Gastrocnemius medialis (tissue), 4 donors: ENCODE results near the gene BUB1B. TPM values are rescaled to one million over a fixed set of nuclear protein-coding genes. Genes with fewer than 3 reads are reported as not detected.

ENCODE experiments used
- ATAC-seq, 2 donors: fragments of 150-250 bp; one replicate each; pipeline ENCODE4 v1.9.1; 2016
- DNase-seq, 2 donors: peaks; one replicate each; pipeline ENCODE4 v3.0.0-alpha.2; 2019
- H3K27ac ChIP-seq, 4 donors: fragments of 200-600 bp; sonication (generic); 1 replicate in 1 of 4; 2 replicates in 3 of 4; pipeline ENCODE4 v1.5.1; 2016 to 2018; ENCODE audit warnings: mild to moderate bottlenecking in 2 of 4, moderate library complexity in 1 of 4
- H3K27me3 ChIP-seq, 3 donors: fragments of 200-600 bp; sonication (generic) in 2 of 3; 1 replicate in 1 of 3; 2 replicates in 2 of 3; pipeline versions ENCODE4 v1.5.1 to v1.6.0; 2016 to 2019; ENCODE audit warnings: mild to moderate bottlenecking in 1 of 3, moderate library complexity in 1 of 3
- H3K36me3 ChIP-seq, 2 donors: fragments of 200-600 bp; sonication (generic) in 1 of 2; one replicate each; pipeline ENCODE4 v1.5.1; 2017 to 2018
- H3K4me1 ChIP-seq, 2 donors: fragments of 200-600 bp; sonication (generic) in 1 of 2; one replicate each; pipeline ENCODE4 v1.5.1; 2016 to 2017; ENCODE audit warnings: mild to moderate bottlenecking in 2 of 2
- H3K4me3 ChIP-seq, 4 donors: fragments of 200-600 bp; sonication (generic) in 3 of 4; 1 replicate in 1 of 4; 2 replicates in 3 of 4; pipeline ENCODE4 v1.5.1; 2016 to 2019; ENCODE audit warnings: mild to moderate bottlenecking in 2 of 4
- H3K9me3 ChIP-seq, 3 donors: fragments of 200-600 bp; sonication (generic) in 2 of 3; 1 replicate in 1 of 3; 2 replicates in 2 of 3; pipeline ENCODE4 v1.5.1; 2016 to 2019
- CTCF ChIP-seq, 5 experiments: fragments of 450-650 bp in 3 of 5; fragments of 200-600 bp in 2 of 5; sonication (generic) in 2 of 5; IDR thresholded peaks in 4 of 5; conservative IDR thresholded peaks in 1 of 5; 1 replicate in 4 of 5; 2 replicates in 1 of 5; pipeline ENCODE4 v1.5.1; 2016 to 2019; ENCODE audit warnings: antibody characterized with exemption in 5 of 5, mild to moderate bottlenecking in 3 of 5, moderate library complexity in 3 of 5
- POLR2A ChIP-seq, 2 donors: fragments of 450-650 bp; IDR thresholded peaks; one replicate each; pipeline ENCODE4 v1.6.1; 2017; ENCODE audit warnings: antibody characterized with exemption in 2 of 2, mild to moderate bottlenecking in 2 of 2, moderate library complexity in 2 of 2
- in situ Hi-C, 4 donors: fragments of 200-750 bp; cut with MboI; loops; one replicate each; pipeline versions ENCODE4 v1.15.0 to v1.8.0; 2017; ENCODE audit warnings: low sequenced_read_pairs in 4 of 4
- intact Hi-C: fragments of 100-400 bp; cut with DNase I; formaldehyde crosslinking; loops from one replicate; pipeline ENCODE4 v1.15.1; 2023; ENCODE audit warnings: low total_unique reads
- total RNA-seq, 4 donors: library from RNA; depleted of rRNA; stranded (reverse); fragments of >200 nt; gene quantifications; one replicate each; pipeline versions ENCODE4 v1.1.0 to v1.2.3, GENCODE V29; 2016

The BUB1B gene
- total RNA-seq, 4 donors from 2014 or later, result 0.51 to 1.8 TPM; not detected in 2

GRCh38 chr15:40222131-40222530, 61.3 kb downstream of the BUB1B start:
- Histone ChIP-seq H3K27ac (no peak overlapping the region), H3K36me3 (no peaks in the 10 kb centered on the region), H3K27me3 (no peaks in the 10 kb centered on the region), H3K9me3 (no peaks in the 10 kb centered on the region), H3K4me1 (no peaks in the 10 kb centered on the region), H3K4me3 (no peak overlapping the region)
- intact Hi-C loops, result no loop called here
- in situ Hi-C loops, result loop anchor here in 1 of 4 donors (5.0 kb wide), 1 partner anchor 50 kb away; no protein-coding TSS in a partner anchor
- ATAC-seq (no peak), DNase-seq (no peak)
- TF ChIP-seq CTCF (IDR thresholded peaks at IDR 0.05 in 4 of 5, conservative IDR thresholded peaks at IDR 0.05 in 1 of 5) (no peak), POLR2A (IDR thresholded peaks at IDR 0.05) (no peak)

GRCh38 chr15:40226736-40227135, 65.9 kb downstream of the BUB1B start:
- ATAC-seq, result no peak
- no peak for TF ChIP-seq CTCF (IDR thresholded peaks at IDR 0.05 in 4 of 5, conservative IDR thresholded peaks at IDR 0.05 in 1 of 5)
- no peak for TF ChIP-seq POLR2A (IDR thresholded peaks at IDR 0.05)
- intact Hi-C loops (loop anchor here (5.0 kb wide), 1 partner anchor 36 kb away; no protein-coding TSS in a partner anchor), in situ Hi-C loops (no loop called here)
- Histone ChIP-seq H3K4me3 (no peak overlapping the region), H3K9me3 (no peaks in the 10 kb centered on the region), H3K27me3 (no peaks in the 10 kb centered on the region), H3K27ac (no peak overlapping the region), H3K4me1 (no peaks in the 10 kb centered on the region), H3K36me3 (no peaks in the 10 kb centered on the region)
- no peak for DNase-seq

- in situ Hi-C loops (no loop called here), intact Hi-C loops (loop anchor here (5.0 kb wide), 1 partner anchor 33 kb away; no protein-coding TSS in a partner anchor)
- Histone ChIP-seq H3K9me3 (no peaks in the 10 kb centered on the region), H3K4me1 (no peaks in the 10 kb centered on the region), H3K4me3 (no peak overlapping the region), H3K36me3 (no peaks in the 10 kb centered on the region), H3K27me3 (no peaks in the 10 kb centered on the region), H3K27ac (no peak overlapping the region)
- no peak for ATAC-seq
- DNase-seq, result no peak
- TF ChIP-seq POLR2A (IDR thresholded peaks at IDR 0.05) (no peak), CTCF (IDR thresholded peaks at IDR 0.05 in 4 of 5, conservative IDR thresholded peaks at IDR 0.05 in 1 of 5) (no peak)
Observed at GRCh38 chr15:40229316-40229715, 68.4 kb downstream of the BUB1B start.

- TF ChIP-seq POLR2A (IDR thresholded peaks at IDR 0.05) (no peak), CTCF (IDR thresholded peaks at IDR 0.05 in 4 of 5, conservative IDR thresholded peaks at IDR 0.05 in 1 of 5) (no peak)
- H3K9me3 ChIP-seq, result no peaks in the 10 kb centered on the region
- no peak overlapping the region for H3K4me3 ChIP-seq
- DNase-seq, result no peak
- in situ Hi-C loops (no loop called here), intact Hi-C loops (loop anchor here (5.0 kb wide), 1 partner anchor 32 kb away; no protein-coding TSS in a partner anchor)
- H3K27ac ChIP-seq, result no peak overlapping the region
- ATAC-seq, result no peak
- H3K4me1 ChIP-seq, result no peaks in the 10 kb centered on the region
- no peaks in the 10 kb centered on the region for H3K36me3 ChIP-seq
- no peaks in the 10 kb centered on the region for H3K27me3 ChIP-seq
Observed at GRCh38 chr15:40229956-40230355, 69.1 kb downstream of the BUB1B start.

GRCh38 chr15:40232625-40233070, 71.8 kb downstream of the BUB1B start:
- Histone ChIP-seq H3K36me3 (no peaks in the 10 kb centered on the region), H3K9me3 (no peaks in the 10 kb centered on the region), H3K27ac (no peak overlapping the region), H3K27me3 (no peaks in the 10 kb centered on the region), H3K4me1 (no peaks in the 10 kb centered on the region), H3K4me3 (no peak overlapping the region)
- DNase-seq (no peak), ATAC-seq (no peak)
- in situ Hi-C loops, result no loop called here
- intact Hi-C loops, result no loop called here
- TF ChIP-seq CTCF (IDR thresholded peaks at IDR 0.05 in 4 of 5, conservative IDR thresholded peaks at IDR 0.05 in 1 of 5) (no peak), POLR2A (IDR thresholded peaks at IDR 0.05) (no peak)
